NCI-H2171 (cell line): ENCODE data around the gene XAB2.

Source experiments
- DNase-seq: peaks from one replicate; lab custom pipeline; 2025; lab: John Stamatoyannopoulos, UW

Gene XAB2

GRCh38 chr19:7629347-7630054 lies at the start of gene XAB2, which contains the start of gene PET100:
Gene XAB2 (minus strand): TSS chr19:7629545. CDS start chr19:7629527, 18 bp downstream.
Gene PET100 (plus strand): TSS chr19:7629793. CDS start chr19:7629834, 41 bp downstream.
- DNase-seq = peak; percentile 96

DNA sequence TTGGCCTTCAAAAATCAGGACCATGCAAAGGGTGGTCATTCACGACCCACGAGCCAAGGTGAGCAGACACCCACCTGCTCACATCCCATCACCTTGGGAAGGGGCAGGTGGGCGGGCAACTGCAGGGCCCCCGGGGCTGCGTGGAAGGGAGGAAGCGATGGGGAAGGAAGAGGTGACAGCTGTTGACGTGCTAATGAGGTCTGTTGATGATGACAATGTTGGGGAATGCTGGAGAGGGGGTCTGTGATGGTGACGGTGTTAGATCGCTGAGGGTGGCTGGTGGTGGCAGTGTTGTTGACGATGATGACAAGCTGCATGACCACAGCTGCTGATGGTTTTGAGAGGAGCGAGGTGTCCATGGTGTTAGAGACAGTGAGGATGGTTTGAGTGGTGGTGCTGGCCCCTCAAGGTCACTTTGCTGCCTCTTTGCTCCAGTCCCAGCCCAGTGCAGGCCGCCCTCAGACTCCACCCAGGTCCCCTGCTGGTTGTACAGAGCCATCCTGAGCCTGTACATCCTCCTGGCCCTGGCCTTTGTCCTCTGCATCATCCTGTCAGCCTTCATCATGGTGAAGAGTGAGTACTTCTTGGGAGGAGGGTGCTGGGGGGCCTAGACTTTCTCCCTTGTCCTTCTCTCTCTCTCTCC lies 48.4 kb upstream of the XAB2 start:
- no peak for DNase-seq

GRCh38 chr19:7676854-7677253 lies 47.5 kb upstream of the XAB2 start, which contains the start of gene MCEMP1:
Gene MCEMP1 (plus strand): TSS chr19:7677090. CDS start chr19:7677121, 31 bp downstream.
- DNase-seq = no peak

GRCh38 chr19:7676376-7676775 lies 47.0 kb upstream of the XAB2 start:
- no peak for DNase-seq

DNA sequence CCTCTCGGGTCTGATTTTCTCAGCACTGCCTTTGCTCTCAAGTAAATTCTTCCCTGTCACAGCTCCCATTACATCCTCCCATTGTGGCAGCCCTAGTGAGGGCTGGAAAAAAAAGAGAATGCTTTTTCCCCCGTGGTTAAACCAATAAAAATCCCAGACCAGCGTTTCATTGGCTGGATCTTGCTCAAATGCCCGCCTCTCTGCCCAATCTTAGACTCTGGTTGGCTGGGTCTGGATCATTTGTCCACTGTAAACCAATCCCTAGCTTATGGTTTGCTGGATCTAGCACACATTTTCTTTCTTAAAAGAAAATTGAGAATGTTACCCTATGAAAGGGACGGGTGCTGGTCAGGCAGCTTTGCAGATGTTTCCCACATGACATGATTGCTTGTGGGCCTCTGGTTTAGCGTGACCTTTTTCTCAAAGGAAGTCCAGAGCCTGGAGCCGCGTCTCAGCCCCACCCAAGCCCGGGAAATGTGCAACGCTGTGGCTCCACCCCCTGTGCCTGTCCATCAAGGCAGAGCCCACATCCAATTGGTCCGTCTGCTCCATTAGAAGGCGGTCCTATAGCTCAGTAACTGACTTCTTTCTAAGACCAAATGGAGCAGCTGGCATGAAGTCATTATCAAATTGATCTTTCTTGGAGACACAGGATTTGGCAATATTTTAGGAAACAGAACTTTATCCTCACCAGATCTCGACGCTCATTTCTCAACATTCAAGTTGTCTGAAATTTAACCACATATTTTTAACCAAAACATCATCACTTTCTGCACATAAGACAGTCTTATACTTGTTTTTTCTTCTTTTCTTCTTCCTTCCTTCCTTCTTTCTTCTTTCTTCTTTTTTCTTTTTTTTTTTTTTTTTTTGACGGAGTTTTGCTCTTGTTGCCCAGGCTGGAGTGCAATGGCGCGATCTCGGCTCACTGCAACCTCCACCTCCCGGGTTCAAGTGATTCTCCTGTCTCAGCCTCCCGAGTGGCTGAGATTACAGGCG lies 45.0 kb upstream of the XAB2 start:
- DNase-seq = peak; percentile 76

DNA sequence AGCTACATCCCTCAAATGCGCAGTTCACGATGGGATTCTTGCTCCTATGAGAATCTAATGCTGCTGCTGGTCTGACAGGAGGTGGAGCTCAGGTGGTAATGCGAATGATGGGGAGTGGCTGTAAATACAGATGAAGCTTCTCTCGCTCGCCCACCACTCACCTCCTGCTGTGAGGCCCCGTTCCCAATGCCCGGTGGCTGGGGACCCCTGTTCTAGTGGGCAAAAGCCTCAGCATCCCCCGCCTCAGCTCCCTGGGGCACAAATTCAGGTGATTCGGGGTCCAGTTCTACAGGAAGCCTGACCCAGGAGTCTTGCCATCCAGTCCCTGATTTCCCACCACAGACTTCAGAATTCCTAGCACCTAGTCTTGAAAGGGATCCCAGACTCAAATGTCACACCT lies 43.2 kb upstream of the XAB2 start:
- DNase-seq = no peak

GRCh38 chr19:7670790-7671189 lies 41.4 kb upstream of the XAB2 start:
- DNase-seq = no peak

GRCh38 chr19:7670150-7670783 lies 40.9 kb upstream of the XAB2 start:
- no peak for DNase-seq

DNA sequence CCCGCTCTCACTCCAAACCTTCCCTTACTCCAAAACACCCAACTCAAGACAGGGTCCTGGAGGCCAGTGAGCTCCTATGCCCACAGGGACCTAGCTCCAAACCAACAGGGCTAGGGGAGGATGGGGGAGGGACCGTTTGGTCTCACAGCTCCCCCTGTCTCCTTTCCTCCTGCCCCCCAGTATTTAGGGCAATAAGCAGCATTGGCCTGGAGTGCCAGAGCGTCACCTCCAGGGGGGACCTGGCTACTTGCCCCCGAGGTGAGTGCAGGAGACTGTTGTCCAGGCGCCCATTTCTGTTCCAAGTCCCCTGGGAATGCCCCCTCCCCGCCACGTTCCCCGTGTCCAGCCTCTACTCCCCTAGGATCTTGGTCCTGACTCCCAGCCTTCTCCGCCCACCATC lies 40.3 kb upstream of the XAB2 start:
- DNase-seq = no peak

DNA sequence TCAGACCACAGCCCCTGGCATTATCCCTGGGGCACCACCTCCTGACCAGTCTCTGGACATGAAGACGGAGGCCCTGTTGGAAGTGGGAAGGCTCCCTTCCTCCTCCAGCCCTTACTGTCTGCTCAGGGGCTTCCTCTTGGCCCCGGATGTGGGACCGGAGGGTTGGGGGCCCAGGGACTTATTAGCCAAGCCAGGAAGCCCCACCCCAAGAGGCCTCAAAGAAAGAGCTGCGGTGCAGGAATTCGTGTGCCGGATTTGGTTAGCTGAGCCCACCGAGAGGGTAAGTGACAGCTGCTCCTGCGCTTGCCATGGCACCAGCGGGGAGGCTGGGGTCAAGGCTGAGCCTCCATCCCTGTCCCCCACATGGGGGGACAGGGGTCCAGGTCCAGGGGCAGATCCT lies 39.5 kb upstream of the XAB2 start, which contains the start of gene RETN:
Gene RETN (plus strand): TSS at position 208 of the 400 bp plus-strand sequence. CDS start 278 bp downstream, outside the sequence.
- no peak for DNase-seq

GRCh38 chr19:7665076-7665475 lies 35.7 kb upstream of the XAB2 start:
- no peak for DNase-seq

GRCh38 chr19:7663706-7664105 lies 34.4 kb upstream of the XAB2 start:
- no peak for DNase-seq

DNA sequence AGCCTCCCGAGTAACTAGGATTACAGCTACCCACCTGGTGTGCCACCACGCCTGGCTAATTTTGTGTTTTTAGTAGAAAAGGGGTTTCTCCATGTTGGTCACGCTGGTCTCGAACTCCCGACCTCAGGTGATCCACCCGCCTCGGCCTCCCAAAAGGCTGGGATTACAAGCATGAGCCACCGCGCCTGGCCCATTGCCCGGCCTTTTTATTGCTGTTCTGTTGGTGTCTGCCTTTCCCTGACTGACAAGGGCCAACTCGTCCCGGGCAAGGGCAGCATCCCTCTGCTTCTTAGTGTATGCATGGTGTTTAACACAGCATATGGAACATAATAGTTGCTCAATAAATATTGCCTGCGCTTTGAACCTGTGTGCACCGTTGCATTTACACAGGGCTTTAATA lies 33.3 kb upstream of the XAB2 start:
- DNase-seq = no peak

GRCh38 chr19:7661744-7662538 lies 32.6 kb upstream of the XAB2 start:
- no peak for DNase-seq

- no peak for DNase-seq
Measured at GRCh38 chr19:7658219-7658686, 28.9 kb upstream of the XAB2 start.

GRCh38 chr19:7657131-7657751 lies 27.9 kb upstream of the XAB2 start:
- no peak for DNase-seq

DNA sequence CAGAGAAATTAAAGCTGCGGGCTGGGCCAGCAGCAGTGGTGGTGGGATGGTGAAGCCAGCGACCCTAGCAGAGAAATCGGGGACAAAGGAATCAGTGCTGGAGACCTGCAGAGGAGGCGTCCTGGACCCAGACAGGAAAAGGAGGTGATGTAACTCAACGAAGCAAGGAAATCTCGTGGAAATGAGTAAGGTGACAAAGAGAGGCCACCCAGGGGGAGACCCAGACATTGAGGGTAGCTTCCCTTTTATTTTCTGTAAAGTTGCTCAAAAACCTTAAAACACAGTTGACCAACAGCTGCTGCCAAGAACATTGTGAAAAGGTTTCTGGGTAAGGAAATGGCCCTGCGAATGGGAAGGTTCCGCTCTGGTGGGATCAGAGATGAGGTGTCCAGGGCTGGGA lies 26.2 kb upstream of the XAB2 start:
- no peak for DNase-seq

- no peak for DNase-seq
Measured at GRCh38 chr19:7654401-7654800, 25.1 kb upstream of the XAB2 start.

- peak; percentile 51 for DNase-seq
Measured at GRCh38 chr19:7652061-7652641, 22.8 kb upstream of the XAB2 start.

DNA sequence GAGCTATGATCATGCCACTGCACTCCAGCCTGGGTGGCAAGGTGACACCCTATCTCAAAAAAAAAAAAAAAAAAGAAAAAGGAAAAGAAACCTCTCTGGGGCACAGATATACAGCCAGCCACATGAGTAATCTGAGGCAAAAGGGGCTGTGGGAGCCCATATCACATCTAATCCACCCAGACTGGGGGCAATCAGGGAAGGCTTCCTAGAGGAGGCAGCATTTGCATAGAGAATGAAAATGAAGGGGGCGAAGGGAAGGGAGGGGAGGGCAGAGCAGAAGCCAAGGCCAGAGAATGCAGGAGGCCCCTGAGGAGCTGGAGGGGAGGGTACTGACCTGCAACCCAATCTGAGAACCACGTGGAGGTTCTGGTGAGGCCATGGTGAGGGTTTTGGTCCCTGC lies 20.8 kb upstream of the XAB2 start:
- DNase-seq = no peak
